B cell (primary cell): ENCODE results near the gene ACP1. TPM values are rescaled to one million over a fixed set of nuclear protein-coding genes. Genes with fewer than 3 reads are reported as not detected.

Experiments
- ATAC-seq: fragments of 200-7000 bp; cut with Tn5 transposase; one replicate; pipeline ENCODE4 v1.10.0; 2021; ENCODE audit warnings: low read depth, mild to moderate bottlenecking, moderate number of reproducible peaks, moderate library complexity
- CTCF ChIA-PET: fragments of 350-600 bp; sonication (Branson Sonifier 250); formaldehyde crosslinking; loops from one replicate; lab custom pipeline; 2021; ENCODE audit warnings: antibody characterized with exemption, inconsistent platforms; lab: Charles Lee
- POLR2A ChIA-PET: fragments of 350-600 bp; sonication (Branson Sonifier 250); formaldehyde crosslinking; loops from one replicate; lab custom pipeline; 2021; ENCODE audit warnings: antibody characterized with exemption; lab: Charles Lee
- DNase-seq: peaks from one replicate; pipeline ENCODE4 v3.0.0; 2013
- H2AFZ ChIP-seq: 2 replicates; pipeline ENCODE4 v1.6.1; 2012; ENCODE audit warnings: mild to moderate bottlenecking, low read depth, low read length; ENCODE audit not compliant: insufficient read depth, poor library complexity, severe bottlenecking
- H3K27ac ChIP-seq, 2 donors: 1 replicate in 1 of 2; 2 replicates in 1 of 2; pipeline ENCODE4 v1.5.1; 2012 to 2013; ENCODE audit warnings: low read length in 2 of 2, mild to moderate bottlenecking in 2 of 2, moderate library complexity in 1 of 2
- H3K27me3 ChIP-seq, 4 experiments: fragments of 200-600 bp in 1 of 4; sonication (generic) in 1 of 4; replicated peaks in 1 of 4; 1 replicate in 2 of 4; 2 replicates in 2 of 4; pipeline versions ENCODE4 v1.6.1 to v1.7.0; 2013 to 2016; ENCODE audit warnings: low read length in 3 of 4, mild to moderate bottlenecking in 2 of 4, mixed read lengths in 1 of 4, moderate library complexity in 1 of 4; ENCODE audit not compliant: insufficient read depth in 4 of 4, control insufficient read depth in 3 of 4; ENCODE audit errors: control extremely low read depth in 1 of 4
- H3K36me3 ChIP-seq, 2 experiments: replicated peaks in 1 of 2; 1 replicate in 1 of 2; 2 replicates in 1 of 2; pipeline versions ENCODE4 v1.6.1 to v1.7.1; 2013; ENCODE audit warnings: low read length in 1 of 2; ENCODE audit not compliant: insufficient read depth in 2 of 2, control insufficient read depth in 1 of 2; ENCODE audit errors: control extremely low read depth in 1 of 2, extremely low read depth in 1 of 2
- H3K4me1 ChIP-seq, 2 donors: fragments of 200-600 bp in 1 of 2; sonication (generic) in 1 of 2; 1 replicate in 1 of 2; 2 replicates in 1 of 2; pipeline versions ENCODE4 v1.5.1 to v1.6.1; 2013 to 2017; ENCODE audit warnings: low read length in 2 of 2; ENCODE audit not compliant: control insufficient read depth in 2 of 2, insufficient read depth in 2 of 2
- H3K4me2 ChIP-seq: replicated peaks from 2 replicates; pipeline ENCODE3; 2012; ENCODE audit warnings: mild to moderate bottlenecking, low read depth, low read length; ENCODE audit not compliant: poor library complexity, severe bottlenecking
- H3K4me3 ChIP-seq, 5 experiments: fragments of 200-600 bp in 1 of 5; sonication (generic) in 1 of 5; 1 replicate in 3 of 5; 2 replicates in 2 of 5; pipeline versions ENCODE4 v1.5.1 to v1.7.0; 2011 to 2016; ENCODE audit warnings: low read length in 4 of 5, mild to moderate bottlenecking in 4 of 5, low read depth in 2 of 5, control low read depth in 1 of 5, moderate library complexity in 1 of 5; ENCODE audit not compliant: insufficient read depth in 1 of 5; ENCODE audit errors: control extremely low read depth in 1 of 5, extremely low read depth in 1 of 5
- H3K79me2 ChIP-seq: fragments of 200-600 bp; sonication (generic); one replicate; pipeline ENCODE4 v1.6.0; 2016; ENCODE audit warnings: low read length; ENCODE audit not compliant: control insufficient read depth, insufficient read depth
- H3K9ac ChIP-seq: fragments of 200-600 bp; sonication (generic); 2 replicates; pipeline ENCODE4 v1.6.1; 2017; ENCODE audit warnings: mild to moderate bottlenecking, low read length, moderate library complexity
- H3K9me3 ChIP-seq, 3 donors: one replicate each; pipeline versions ENCODE4 v1.6.1 to v1.7.1; 2013; ENCODE audit warnings: low read length in 2 of 3; ENCODE audit not compliant: control insufficient read depth in 2 of 3, insufficient read depth in 1 of 3; ENCODE audit errors: control extremely low read depth in 1 of 3
- H4K20me1 ChIP-seq: 2 replicates; pipeline ENCODE4 v1.6.0; 2012; ENCODE audit warnings: mild to moderate bottlenecking, low read length; ENCODE audit not compliant: insufficient read depth, control insufficient read depth, poor library complexity, severe bottlenecking
- H3K27ac Mint-ChIP-seq: one replicate; pipeline ENCODE4 v1.8.0; 2021; ENCODE audit warnings: mixed read lengths
- H3K27me3 Mint-ChIP-seq: one replicate; pipeline ENCODE4 v1.8.0; 2021; ENCODE audit warnings: mixed read lengths
- H3K4me1 Mint-ChIP-seq: one replicate; pipeline ENCODE4 v1.8.0; 2021; ENCODE audit warnings: mixed read lengths
- H3K4me3 Mint-ChIP-seq: one replicate; pipeline ENCODE4 v1.8.0; 2021; ENCODE audit warnings: mixed read lengths
- H3K9me3 Mint-ChIP-seq: one replicate; pipeline ENCODE4 v1.8.0; 2022; ENCODE audit warnings: mixed read lengths; ENCODE audit not compliant: insufficient read depth
- CTCF ChIP-seq: fragments of 200-600 bp; IDR thresholded peaks from one replicate; pipeline ENCODE4 v1.8.0; 2022; ENCODE audit warnings: antibody characterized with exemption, mild to moderate bottlenecking
- EZH2 ChIP-seq: IDR thresholded peaks from 2 replicates; pipeline ENCODE4 v1.6.1; 2012; ENCODE audit warnings: borderline replicate concordance, low read depth, mild to moderate bottlenecking, moderate library complexity, low read length; ENCODE audit not compliant: insufficient read depth, poor library complexity, severe bottlenecking
- WGBS: methylation state at CpG from one replicate; pipeline ENCODE4 v1.1.5; 2013; ENCODE audit warnings: missing lambda C conversion rate; ENCODE audit not compliant: insufficient coverage; 5-methylcytosine and 5-hydroxymethylcytosine counted together
- intact Hi-C: fragments of 100-400 bp; cut with micrococcal nuclease; formaldehyde crosslinking; loops from one replicate; pipeline ENCODE4 v1.10.0; 2022
- polyA plus RNA-seq: library from polyadenylated mRNA; depleted of rRNA; stranded (reverse); fragments of >200 nt; gene quantifications from 2 replicates; pipeline ENCODE4 v1.2.3, GENCODE V29; 2012
- total RNA-seq, 2 donors: library from RNA; stranded (reverse); fragments of 120-200 nt in 1 of 2; gene quantifications; 1 replicate in 1 of 2; 2 replicates in 1 of 2; pipeline versions ENCODE4 v1.2.3 to v1.2.4, GENCODE V29; 2013 to 2022

The ACP1 gene
- total and polyA plus RNA-seq, 2 donors (not counting 1 experiment from before 2014, with no cell fraction given) = 70.2 to 87.8 TPM

- Histone ChIP-seq H2AFZ (peak overlapping the region; percentile 42), H3K4me1 (peaks cover 13 to 20% of the 10 kb centered on the region in 2 donors), H4K20me1 (peaks cover 4% of the 10 kb centered on the region), H3K4me2 (peak overlapping the region; percentile 71), H3K27me3 (peaks cover 0 to 28% (median 19%) of the 10 kb centered on the region in 4 experiments), H3K4me3 (peak overlapping the region in 4 of 5 experiments; percentile 10 to 50 (median 36)), H3K27ac (no peak overlapping the region), H3K79me2 (no peaks in the 10 kb centered on the region), H3K9me3 (peaks cover 0 to 7% (median 0%) of the 10 kb centered on the region in 3 donors), H3K9ac (peak overlapping the region; percentile 50), H3K36me3 (no peaks in the 10 kb centered on the region)
- H3K27ac Mint-ChIP-seq = no peak overlapping the region
- intact Hi-C loops = no loop called here
- peaks cover 26% of the 10 kb centered on the region for H3K27me3 Mint-ChIP-seq
- peak overlapping the region; percentile 23 for H3K4me3 Mint-ChIP-seq
- DNase-seq = peak; percentile 28
- no peak for ATAC-seq
- TF ChIP-seq CTCF (no peak), EZH2 (no peak)
- POLR2A ChIA-PET = interaction anchor here (0.6 kb wide), 1 partner anchor 22 kb away, joined by 6 read pairs; no protein-coding TSS in a partner anchor
- H3K4me1 Mint-ChIP-seq = peaks cover 13% of the 10 kb centered on the region
- CTCF ChIA-PET = interaction anchor here (1.1 kb wide), 1 partner anchor 42 kb away, joined by 5 read pairs; no protein-coding TSS in a partner anchor
- no peaks in the 10 kb centered on the region for H3K9me3 Mint-ChIP-seq
- 5% methylated on average over 13 of the region's 42 CpGs for WGBS
Observed at GRCh38 chr2:288758-289361, 24.1 kb downstream of the ACP1 start.
